HepG2 (cell line): ENCODE data around the gene PRXL2B. TPM values are rescaled to one million over a fixed set of nuclear protein-coding genes. Genes with fewer than 3 reads are reported as not detected.

ENCODE experiments used
- CREM ChIP-seq, 2 experiments: sonication (generic) in 1 of 2; formaldehyde crosslinking in 1 of 2; IDR thresholded peaks; 2 replicates each; pipeline versions ENCODE4 v1.4.0 to v1.6.1; 2016 to 2020; ENCODE audit warnings: antibody characterized with exemption in 1 of 2, mild to moderate bottlenecking in 1 of 2, missing genetic modification reagents in 1 of 2
- PBX2 ChIP-seq: IDR thresholded peaks from 2 replicates; pipeline ENCODE4 v1.6.1; 2016; ENCODE audit warnings: control low read depth
- PCBP2 ChIP-seq: fragments of 200-400 bp; formaldehyde crosslinking; optimal IDR thresholded peaks from 2 replicates; pipeline ENCODE3; 2018; ENCODE audit warnings: low read length, low read depth; ENCODE audit not compliant: poor library complexity, severe bottlenecking
- THAP11 ChIP-seq: IDR thresholded peaks from 2 replicates; pipeline ENCODE4 v1.6.1; 2016; ENCODE audit warnings: missing biosample characterization, missing genetic modification reagents
- XRCC5 ChIP-seq: fragments of 200-400 bp; formaldehyde crosslinking; optimal IDR thresholded peaks from 2 replicates; pipeline ENCODE3; 2017; ENCODE audit warnings: mild to moderate bottlenecking, low read length
- ZBTB7B ChIP-seq: sonication (generic); formaldehyde crosslinking; IDR thresholded peaks from 2 replicates; pipeline ENCODE4 v1.4.0; 2020; ENCODE audit warnings: missing genetic modification reagents
- ZFP36L2 ChIP-seq: sonication (generic); formaldehyde crosslinking; IDR thresholded peaks from 2 replicates; pipeline ENCODE4 v1.4.0; 2020; ENCODE audit warnings: missing genetic modification reagents
- ZIK1 ChIP-seq: sonication (generic); formaldehyde crosslinking; IDR thresholded peaks from 2 replicates; pipeline ENCODE4 v1.5.0; 2020; ENCODE audit warnings: mild to moderate bottlenecking, low read depth, missing genetic modification reagents, borderline replicate concordance
- ZNF234 ChIP-seq: sonication (generic); formaldehyde crosslinking; conservative IDR thresholded peaks from 2 replicates; pipeline ENCODE4 v1.5.1; 2020; ENCODE audit warnings: mild to moderate bottlenecking, missing genetic modification reagents
- ZNF274 ChIP-seq: sonication (generic); formaldehyde crosslinking; IDR thresholded peaks from 2 replicates; pipeline ENCODE4 v1.5.1; 2020; ENCODE audit warnings: mild to moderate bottlenecking, missing genetic modification reagents
- ZNF326 ChIP-seq: sonication (generic); formaldehyde crosslinking; IDR thresholded peaks from 2 replicates; pipeline ENCODE4 v1.4.0; 2020; ENCODE audit warnings: missing genetic modification reagents, borderline replicate concordance
- ZNF513 ChIP-seq: sonication (generic); formaldehyde crosslinking; conservative IDR thresholded peaks from 2 replicates; pipeline ENCODE4 v1.5.0; 2020; ENCODE audit warnings: missing genetic modification reagents
- ZNF569 ChIP-seq: sonication (generic); formaldehyde crosslinking; IDR thresholded peaks from 2 replicates; pipeline ENCODE4 v1.5.0; 2020; ENCODE audit warnings: mild to moderate bottlenecking, missing genetic modification reagents, moderate library complexity, borderline replicate concordance
- ZNF670 ChIP-seq: sonication (generic); formaldehyde crosslinking; IDR thresholded peaks from 2 replicates; pipeline ENCODE4 v1.8.0; 2022; ENCODE audit warnings: mild to moderate bottlenecking, missing genetic modification reagents, borderline replicate concordance
- ZNF841 ChIP-seq: sonication (generic); formaldehyde crosslinking; IDR thresholded peaks from 2 replicates; pipeline ENCODE4 v1.8.1; 2023; ENCODE audit warnings: missing genetic modification reagents, borderline replicate concordance
- polyA plus RNA-seq, 8 experiments: library from polyadenylated mRNA; depleted of rRNA in 3 of 8; stranded (reverse) in 7 of 8; unstranded in 1 of 8; fragments of >200 nt; fragmentation: Illumina TruSeq in 4 of 8; extraction: Trizol in 4 of 8; gene quantifications; 2 replicates each; pipeline versions ENCODE4 v1.2.1 to v1.2.3, GENCODE V29; 2011 to 2016; ENCODE audit warnings: low read depth in 4 of 8, missing spikeins in 1 of 8, mixed read lengths in 1 of 8; ENCODE audit not compliant: insufficient read depth in 1 of 8
- total RNA-seq, 5 experiments: library from RNA; depleted of rRNA; stranded (reverse); fragments of >200 nt; fragmentation: Illumina TruSeq; extraction: Trizol; gene quantifications; 2 replicates each; pipeline ENCODE4 v1.2.3, GENCODE V29; 2016; ENCODE audit warnings: low read depth in 1 of 5
- TF ChIP-seq, protein P1 (sequence below): sonication (generic); formaldehyde crosslinking; IDR thresholded peaks from 2 replicates; pipeline ENCODE4 v1.5.0; 2020; ENCODE audit warnings: mild to moderate bottlenecking, missing genetic modification reagents
- TF ChIP-seq, protein P2 (sequence below): sonication (generic); formaldehyde crosslinking; IDR thresholded peaks from 2 replicates; pipeline ENCODE4 v1.4.0; 2020; ENCODE audit warnings: missing genetic modification reagents
- TF ChIP-seq, protein P3 (sequence below): IDR thresholded peaks from 2 replicates; pipeline ENCODE4 v1.6.1; 2018; ENCODE audit warnings: missing genetic modification reagents
- TF ChIP-seq, protein P4 (sequence below): sonication (generic); formaldehyde crosslinking; IDR thresholded peaks from 2 replicates; pipeline ENCODE4 v1.5.0; 2020; ENCODE audit warnings: missing genetic modification reagents

The PRXL2B gene
- total and polyA plus RNA-seq, 2 of the 13 experiments (the other 11 are each of a cell fraction or from before 2014, with no cell fraction given) = 16.8 to 22.1 TPM

- TF ChIP-seq ZNF326 (CRISPR knock-in tag) (peak; percentile 80; the same call in 1 of the 2 replicates), XRCC5 (no peak), ZNF841 (CRISPR knock-in tag) (no peak), PBX2 (CRISPR knock-in tag) (no peak), ZFP36L2 (CRISPR knock-in tag) (no peak), THAP11 (CRISPR knock-in tag) (no peak), ZNF569 (CRISPR knock-in tag) (no peak), ZNF670 (CRISPR knock-in tag) (no peak), ZNF513 (CRISPR knock-in tag) (no peak), ZBTB7B (CRISPR knock-in tag) (no peak), ZNF234 (no peak), PCBP2 (no peak), CREM (IDR thresholded peaks at IDR 0.05) (no peak), CREM (CRISPR knock-in tag; IDR thresholded peaks at IDR 0.05) (no peak), ZIK1 (CRISPR knock-in tag) (no peak), ZNF274 (CRISPR knock-in tag) (0 out of 2 replicates have a peak, but pooled peaks have one; percentile 25)
- TF ChIP-seq, protein P1, sequence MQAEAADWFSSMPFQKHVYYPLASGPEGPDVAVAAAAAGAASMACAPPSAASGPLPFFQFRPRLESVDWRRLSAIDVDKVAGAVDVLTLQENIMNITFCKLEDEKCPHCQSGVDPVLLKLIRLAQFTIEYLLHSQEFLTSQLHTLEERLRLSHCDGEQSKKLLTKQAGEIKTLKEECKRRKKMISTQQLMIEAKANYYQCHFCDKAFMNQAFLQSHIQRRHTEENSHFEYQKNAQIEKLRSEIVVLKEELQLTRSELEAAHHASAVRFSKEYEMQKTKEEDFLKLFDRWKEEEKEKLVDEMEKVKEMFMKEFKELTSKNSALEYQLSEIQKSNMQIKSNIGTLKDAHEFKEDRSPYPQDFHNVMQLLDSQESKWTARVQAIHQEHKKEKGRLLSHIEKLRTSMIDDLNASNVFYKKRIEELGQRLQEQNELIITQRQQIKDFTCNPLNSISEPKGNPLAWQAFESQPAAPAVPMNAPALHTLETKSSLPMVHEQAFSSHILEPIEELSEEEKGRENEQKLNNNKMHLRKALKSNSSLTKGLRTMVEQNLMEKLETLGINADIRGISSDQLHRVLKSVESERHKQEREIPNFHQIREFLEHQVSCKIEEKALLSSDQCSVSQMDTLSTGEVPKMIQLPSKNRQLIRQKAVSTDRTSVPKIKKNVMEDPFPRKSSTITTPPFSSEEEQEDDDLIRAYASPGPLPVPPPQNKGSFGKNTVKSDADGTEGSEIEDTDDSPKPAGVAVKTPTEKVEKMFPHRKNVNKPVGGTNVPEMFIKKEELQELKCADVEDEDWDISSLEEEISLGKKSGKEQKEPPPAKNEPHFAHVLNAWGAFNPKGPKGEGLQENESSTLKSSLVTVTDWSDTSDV (CRISPR knock-in tag) = no peak
- TF ChIP-seq, protein P2, sequence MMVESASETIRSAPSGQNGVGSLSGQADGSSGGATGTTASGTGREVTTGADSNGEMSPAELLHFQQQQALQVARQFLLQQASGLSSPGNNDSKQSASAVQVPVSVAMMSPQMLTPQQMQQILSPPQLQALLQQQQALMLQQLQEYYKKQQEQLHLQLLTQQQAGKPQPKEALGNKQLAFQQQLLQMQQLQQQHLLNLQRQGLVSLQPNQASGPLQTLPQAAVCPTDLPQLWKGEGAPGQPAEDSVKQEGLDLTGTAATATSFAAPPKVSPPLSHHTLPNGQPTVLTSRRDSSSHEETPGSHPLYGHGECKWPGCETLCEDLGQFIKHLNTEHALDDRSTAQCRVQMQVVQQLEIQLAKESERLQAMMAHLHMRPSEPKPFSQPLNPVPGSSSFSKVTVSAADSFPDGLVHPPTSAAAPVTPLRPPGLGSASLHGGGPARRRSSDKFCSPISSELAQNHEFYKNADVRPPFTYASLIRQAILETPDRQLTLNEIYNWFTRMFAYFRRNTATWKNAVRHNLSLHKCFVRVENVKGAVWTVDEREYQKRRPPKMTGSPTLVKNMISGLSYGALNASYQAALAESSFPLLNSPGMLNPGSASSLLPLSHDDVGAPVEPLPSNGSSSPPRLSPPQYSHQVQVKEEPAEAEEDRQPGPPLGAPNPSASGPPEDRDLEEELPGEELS (CRISPR knock-in tag) = no peak
- TF ChIP-seq, protein P3, sequence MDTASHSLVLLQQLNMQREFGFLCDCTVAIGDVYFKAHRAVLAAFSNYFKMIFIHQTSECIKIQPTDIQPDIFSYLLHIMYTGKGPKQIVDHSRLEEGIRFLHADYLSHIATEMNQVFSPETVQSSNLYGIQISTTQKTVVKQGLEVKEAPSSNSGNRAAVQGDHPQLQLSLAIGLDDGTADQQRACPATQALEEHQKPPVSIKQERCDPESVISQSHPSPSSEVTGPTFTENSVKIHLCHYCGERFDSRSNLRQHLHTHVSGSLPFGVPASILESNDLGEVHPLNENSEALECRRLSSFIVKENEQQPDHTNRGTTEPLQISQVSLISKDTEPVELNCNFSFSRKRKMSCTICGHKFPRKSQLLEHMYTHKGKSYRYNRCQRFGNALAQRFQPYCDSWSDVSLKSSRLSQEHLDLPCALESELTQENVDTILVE = no peak
- TF ChIP-seq, protein P4, sequence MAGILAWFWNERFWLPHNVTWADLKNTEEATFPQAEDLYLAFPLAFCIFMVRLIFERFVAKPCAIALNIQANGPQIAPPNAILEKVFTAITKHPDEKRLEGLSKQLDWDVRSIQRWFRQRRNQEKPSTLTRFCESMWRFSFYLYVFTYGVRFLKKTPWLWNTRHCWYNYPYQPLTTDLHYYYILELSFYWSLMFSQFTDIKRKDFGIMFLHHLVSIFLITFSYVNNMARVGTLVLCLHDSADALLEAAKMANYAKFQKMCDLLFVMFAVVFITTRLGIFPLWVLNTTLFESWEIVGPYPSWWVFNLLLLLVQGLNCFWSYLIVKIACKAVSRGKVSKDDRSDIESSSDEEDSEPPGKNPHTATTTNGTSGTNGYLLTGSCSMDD = no peak
These were observed 52.6 kb downstream of the PRXL2B start (continued) for GRCh38 chr1:2639203-2639602.
